Neural progenitor cell (in vitro differentiated cells): ENCODE measurements around the gene EMILIN3. TPM values are rescaled to one million over a fixed set of nuclear protein-coding genes. Genes with fewer than 3 reads are reported as not detected.

Experiments
- DNase-seq: peaks from one replicate; pipeline ENCODE4 v3.0.0-alpha.2; 2016; ENCODE audit warnings: low spot score
- H2AFZ ChIP-seq: fragments of 200-600 bp; sonication (generic); replicated peaks from 2 replicates; pipeline ENCODE4 v1.6.1; 2016; ENCODE audit warnings: antibody characterized with exemption
- H3F3A ChIP-seq: fragments of 200-600 bp; sonication (generic); 2 replicates; pipeline ENCODE4 v1.6.1; 2016; ENCODE audit warnings: antibody characterized with exemption, low read depth
- H3K27ac ChIP-seq: fragments of 200-600 bp; sonication (generic); 2 replicates; pipeline ENCODE4 v1.5.1; 2016; ENCODE audit warnings: mild to moderate bottlenecking
- H3K27me3 ChIP-seq: fragments of 200-600 bp; sonication (generic); 2 replicates; pipeline ENCODE4 v1.6.1; 2016; ENCODE audit warnings: mild to moderate bottlenecking, moderate library complexity
- H3K36me3 ChIP-seq: fragments of 200-600 bp; sonication (generic); 2 replicates; pipeline ENCODE4 v1.5.1; 2016
- H3K4me1 ChIP-seq: fragments of 200-600 bp; sonication (generic); 2 replicates; pipeline ENCODE4 v1.6.1; 2016; ENCODE audit warnings: mixed run types
- H3K4me2 ChIP-seq: fragments of 200-600 bp; sonication (generic); 2 replicates; pipeline ENCODE4 v1.6.1; 2016
- H3K4me3 ChIP-seq: fragments of 200-600 bp; sonication (generic); 2 replicates; pipeline ENCODE4 v1.5.1; 2016
- H3K79me2 ChIP-seq: fragments of 200-600 bp; sonication (generic); 2 replicates; pipeline ENCODE4 v1.6.1; 2016; ENCODE audit warnings: low read depth
- H3K9ac ChIP-seq: fragments of 200-600 bp; sonication (generic); 2 replicates; pipeline ENCODE4 v1.6.1; 2016
- H3K9me3 ChIP-seq: fragments of 200-600 bp; sonication (generic); 2 replicates; pipeline ENCODE4 v1.5.1; 2016; ENCODE audit warnings: low read depth
- H4K20me1 ChIP-seq: fragments of 200-600 bp; sonication (generic); 2 replicates; pipeline ENCODE4 v1.6.1; 2016; ENCODE audit warnings: low read depth
- H3K27ac Mint-ChIP-seq: 3 replicates; pipeline ENCODE4 v1.8.0; 2021; ENCODE audit warnings: mixed read lengths
- H3K27me3 Mint-ChIP-seq: 2 replicates; pipeline ENCODE4 v1.8.0; 2022; ENCODE audit warnings: low read depth, mild to moderate bottlenecking, inconsistent platforms, moderate library complexity, mixed read lengths; ENCODE audit not compliant: insufficient read depth
- H3K36me3 Mint-ChIP-seq: 3 replicates; pipeline ENCODE4 v1.8.0; 2021; ENCODE audit warnings: mixed read lengths
- H3K4me1 Mint-ChIP-seq: 3 replicates; pipeline ENCODE4 v1.8.0; 2021; ENCODE audit warnings: mixed read lengths
- H3K4me3 Mint-ChIP-seq: 3 replicates; pipeline ENCODE4 v1.8.0; 2021; ENCODE audit warnings: mild to moderate bottlenecking, moderate library complexity, mixed read lengths
- H3K9me3 Mint-ChIP-seq: 3 replicates; pipeline ENCODE4 v1.8.0; 2020; ENCODE audit warnings: mixed read lengths
- CTCF ChIP-seq: fragments of 200-600 bp; sonication (generic); IDR thresholded peaks from 2 replicates; pipeline ENCODE4 v1.5.1; 2017; ENCODE audit warnings: antibody characterized with exemption, mild to moderate bottlenecking
- EZH2 ChIP-seq: fragments of 200-600 bp; sonication (generic); IDR thresholded peaks from 2 replicates; pipeline ENCODE4 v1.6.1; 2017; ENCODE audit warnings: antibody characterized with exemption, mild to moderate bottlenecking, moderate library complexity
- EZH2phosphoT487 ChIP-seq: fragments of 200-600 bp; sonication (generic); IDR thresholded peaks from 2 replicates; pipeline ENCODE4 v1.6.1; 2017; ENCODE audit warnings: antibody characterized with exemption
- total RNA-seq: library from RNA; depleted of rRNA; stranded (reverse); fragments of >200 nt; gene quantifications from 2 replicates; pipeline ENCODE4 v1.2.3, GENCODE V29; 2015; ENCODE audit warnings: low replicate concordance

The EMILIN3 gene, protein sequence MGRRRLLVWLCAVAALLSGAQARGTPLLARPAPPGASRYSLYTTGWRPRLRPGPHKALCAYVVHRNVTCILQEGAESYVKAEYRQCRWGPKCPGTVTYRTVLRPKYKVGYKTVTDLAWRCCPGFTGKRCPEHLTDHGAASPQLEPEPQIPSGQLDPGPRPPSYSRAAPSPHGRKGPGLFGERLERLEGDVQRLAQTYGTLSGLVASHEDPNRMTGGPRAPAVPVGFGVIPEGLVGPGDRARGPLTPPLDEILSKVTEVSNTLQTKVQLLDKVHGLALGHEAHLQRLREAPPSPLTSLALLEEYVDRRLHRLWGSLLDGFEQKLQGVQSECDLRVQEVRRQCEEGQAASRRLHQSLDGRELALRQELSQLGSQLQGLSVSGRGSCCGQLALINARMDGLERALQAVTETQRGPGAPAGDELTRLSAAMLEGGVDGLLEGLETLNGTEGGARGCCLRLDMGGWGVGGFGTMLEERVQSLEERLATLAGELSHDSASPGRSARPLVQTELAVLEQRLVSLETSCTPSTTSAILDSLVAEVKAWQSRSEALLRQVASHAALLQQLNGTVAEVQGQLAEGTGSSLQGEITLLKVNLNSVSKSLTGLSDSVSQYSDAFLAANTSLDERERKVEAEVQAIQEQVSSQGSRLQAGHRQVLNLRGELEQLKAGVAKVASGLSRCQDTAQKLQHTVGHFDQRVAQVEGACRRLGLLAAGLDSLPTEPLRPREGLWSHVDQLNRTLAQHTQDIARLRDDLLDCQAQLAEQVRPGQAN
- 3.5 and 9.0 TPM in 2 replicates for total RNA-seq

DNA sequence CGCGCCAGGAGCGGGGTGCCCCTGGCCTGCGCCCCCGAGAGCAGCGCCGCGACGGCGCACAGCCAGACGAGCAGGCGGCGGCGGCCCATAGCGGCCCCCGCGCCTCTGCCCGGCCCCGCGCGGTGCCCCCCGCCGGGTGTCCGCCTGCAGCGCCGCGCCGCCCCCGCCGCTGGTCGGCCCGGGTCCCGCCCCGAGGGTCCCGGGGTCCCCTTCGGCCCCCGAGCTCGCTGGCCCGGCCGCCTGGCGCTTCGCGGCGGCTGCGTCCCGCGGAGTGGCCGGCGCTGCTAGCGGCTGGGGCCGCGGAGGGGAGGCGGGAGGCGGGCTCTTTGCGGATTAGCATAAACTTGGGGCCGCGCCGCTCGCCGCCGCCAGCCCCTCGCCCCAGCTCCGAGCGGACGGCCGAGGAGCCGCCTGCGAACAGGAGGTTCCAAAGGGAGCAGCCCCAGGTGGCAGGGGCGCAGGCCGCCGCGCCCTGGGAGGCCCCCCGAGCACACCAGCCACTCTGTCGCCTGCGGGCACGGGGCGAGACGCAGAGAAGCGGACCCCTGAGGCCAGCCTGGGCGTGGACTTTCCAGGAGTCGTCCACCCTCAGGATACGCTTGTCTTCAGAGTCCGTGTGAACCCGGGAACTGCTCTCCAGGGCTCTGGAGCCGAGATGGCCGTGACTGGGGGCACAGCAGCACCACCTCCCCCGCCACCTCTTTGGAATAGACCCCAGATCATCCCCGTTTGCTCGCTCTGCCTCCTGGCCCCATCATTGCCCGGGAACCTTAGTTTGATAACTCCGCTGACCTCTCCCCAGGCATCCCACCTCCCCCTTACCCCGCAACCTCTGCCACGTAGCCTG, at the start of gene EMILIN3:
EMILIN3 (minus strand) TSS at position 273 of the 847 bp plus-strand sequence; CDS start at position 89, 184 bp downstream.
- Mint-ChIP-seq H3K27me3 (peaks cover 21% of the 10 kb centered on the region), H3K4me1 (peaks cover 11% of the 10 kb centered on the region), H3K27ac (peak within 1 kb of the TSS; percentile 89), H3K4me3 (peak within 1 kb of the TSS; percentile 90), H3K36me3 (no peaks in the 10 kb centered on the region), H3K9me3 (peaks cover 6% of the 10 kb centered on the region)
- H3K9ac ChIP-seq, result no peak within 1 kb of the TSS
- H2AFZ ChIP-seq, result peak within 1 kb of the TSS; percentile 99
- no peaks in the 10 kb centered on the region for H3K36me3 ChIP-seq
- peak within 1 kb of the TSS; percentile 68 for H3K4me3 ChIP-seq
- DNase-seq, result peak; percentile 90
- H3K27me3 ChIP-seq, result peaks cover 63% of the 10 kb centered on the region
- peaks cover 9% of the 10 kb centered on the region for H3K4me1 ChIP-seq
- H3K4me2 ChIP-seq, result peak within 1 kb of the TSS; percentile 100
- H3K9me3 ChIP-seq, result no peaks in the 10 kb centered on the region
- no peaks in the 10 kb centered on the region for H3K79me2 ChIP-seq
- peaks cover 12% of the 10 kb centered on the region for H3F3A ChIP-seq
- peaks cover 10% of the 10 kb centered on the region for H4K20me1 ChIP-seq
- H3K27ac ChIP-seq, result no peak within 1 kb of the TSS
- TF ChIP-seq EZH2, result no peak
- TF ChIP-seq EZH2phosphoT487, result no peak
- TF ChIP-seq CTCF, result no peak

GRCh38 chr20:41415191-41415590, 48.6 kb upstream of the EMILIN3 start:
- Mint-ChIP-seq H3K4me1 (no peaks in the 10 kb centered on the region), H3K4me3 (no peak overlapping the region), H3K9me3 (no peaks in the 10 kb centered on the region), H3K27me3 (no peaks in the 10 kb centered on the region), H3K36me3 (peaks cover 45% of the 10 kb centered on the region), H3K27ac (no peak overlapping the region)
- no peak overlapping the region for H3K9ac ChIP-seq
- H3K36me3 ChIP-seq, result peaks cover 5% of the 10 kb centered on the region
- H4K20me1 ChIP-seq, result peaks cover 10% of the 10 kb centered on the region
- DNase-seq, result no peak
- no peak overlapping the region for H2AFZ ChIP-seq
- no peak overlapping the region for H3K4me3 ChIP-seq
- no peaks in the 10 kb centered on the region for H3K79me2 ChIP-seq
- no peak overlapping the region for H3K4me2 ChIP-seq
- TF ChIP-seq EZH2, result no peak
- no peak for TF ChIP-seq CTCF
- TF ChIP-seq EZH2phosphoT487, result no peak
- peaks cover 3% of the 10 kb centered on the region for H3F3A ChIP-seq
- no peaks in the 10 kb centered on the region for H3K9me3 ChIP-seq
- no peaks in the 10 kb centered on the region for H3K27me3 ChIP-seq
- H3K4me1 ChIP-seq, result no peaks in the 10 kb centered on the region
- H3K27ac ChIP-seq, result no peak overlapping the region

DNA sequence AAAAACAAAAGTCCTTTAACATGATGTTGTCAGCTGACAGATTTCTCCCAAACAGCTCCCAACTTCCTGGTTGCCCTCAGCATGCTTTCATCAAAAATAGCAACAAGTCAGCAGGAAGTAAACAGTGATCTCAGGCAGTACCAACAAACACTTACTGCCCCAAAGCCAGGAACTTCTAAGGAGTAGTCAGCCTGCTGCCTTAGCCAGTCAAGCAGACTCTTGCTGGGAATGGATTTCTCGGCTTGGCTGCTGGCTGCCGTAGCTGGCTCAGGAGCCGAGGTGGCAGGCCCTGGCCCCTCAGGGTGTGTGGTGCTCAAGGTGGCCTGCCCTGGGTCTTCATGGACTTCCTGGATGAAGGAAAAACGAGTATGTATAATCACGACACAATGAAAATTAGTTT, 46.6 kb upstream of the EMILIN3 start:
- H3K27ac Mint-ChIP-seq, result no peak overlapping the region
- Histone ChIP-seq H3K9me3 (no peaks in the 10 kb centered on the region), H3K79me2 (no peaks in the 10 kb centered on the region), H3K36me3 (peaks cover 5% of the 10 kb centered on the region), H3K27me3 (no peaks in the 10 kb centered on the region), H3F3A (peaks cover 3% of the 10 kb centered on the region), H2AFZ (no peak overlapping the region), H3K4me3 (no peak overlapping the region), H3K27ac (no peak overlapping the region), H3K4me1 (no peaks in the 10 kb centered on the region), H3K4me2 (no peak overlapping the region), H4K20me1 (peaks cover 10% of the 10 kb centered on the region), H3K9ac (no peak overlapping the region)
- DNase-seq, result no peak
- H3K36me3 Mint-ChIP-seq, result peaks cover 47% of the 10 kb centered on the region
- no peak overlapping the region for H3K4me3 Mint-ChIP-seq
- peaks cover 2% of the 10 kb centered on the region for H3K27me3 Mint-ChIP-seq
- H3K9me3 Mint-ChIP-seq, result no peaks in the 10 kb centered on the region
- no peaks in the 10 kb centered on the region for H3K4me1 Mint-ChIP-seq
- TF ChIP-seq EZH2 (no peak), EZH2phosphoT487 (no peak), CTCF (no peak)
